Left lung (tissue), 10 donors: Measurements from ENCODE around the gene IKZF3. TPM values are rescaled to one million over a fixed set of nuclear protein-coding genes. Genes with fewer than 3 reads are reported as not detected.

Experiments
- ATAC-seq: fragments of 200-7000 bp; cut with Tn5 transposase; one replicate; pipeline ENCODE4 v1.9.1; 2020; ENCODE audit warnings: moderate library complexity
- DNase-seq, 4 donors: peaks; one replicate each; pipeline ENCODE4 v3.0.0-alpha.2; 2013 to 2020
- H3K27ac ChIP-seq, 2 donors: fragments of 200-600 bp; sonication (generic) in 1 of 2; one replicate each; pipeline versions ENCODE4 v1.5.0 to v1.8.0; 2020 to 2021
- H3K27me3 ChIP-seq, 2 donors: fragments of 200-600 bp; sonication (generic) in 1 of 2; one replicate each; pipeline versions ENCODE4 v1.5.0 to v1.8.0; 2020 to 2021
- H3K36me3 ChIP-seq, 2 donors: fragments of 200-600 bp; sonication (generic) in 1 of 2; one replicate each; pipeline versions ENCODE4 v1.5.0 to v1.8.0; 2020 to 2021
- H3K4me1 ChIP-seq, 2 donors: fragments of 200-600 bp; one replicate each; pipeline ENCODE4 v1.8.0; 2021
- H3K4me3 ChIP-seq, 2 donors: fragments of 200-600 bp; sonication (generic) in 1 of 2; one replicate each; pipeline versions ENCODE4 v1.5.0 to v1.8.0; 2020 to 2021; ENCODE audit warnings: mild to moderate bottlenecking in 1 of 2
- H3K9me3 ChIP-seq, 2 donors: fragments of 200-600 bp; sonication (generic) in 1 of 2; one replicate each; pipeline versions ENCODE4 v1.5.0 to v1.8.0; 2020 to 2021
- CTCF ChIP-seq, 2 donors: fragments of 200-600 bp; sonication (generic) in 1 of 2; IDR thresholded peaks; one replicate each; pipeline versions ENCODE4 v1.5.0 to v1.8.0; 2021; ENCODE audit warnings: antibody characterized with exemption in 2 of 2
- intact Hi-C, 2 donors: fragments of 100-400 bp; cut with DNase I; formaldehyde crosslinking; loops; one replicate each; pipeline versions ENCODE4 v1.11.2 to v1.14.2; 2022
- polyA plus RNA-seq, 6 donors: library from polyadenylated mRNA; unstranded; fragments of 120-200 nt; gene quantifications; one replicate each; pipeline ENCODE4 v1.2.1, GENCODE V29; 2013; ENCODE audit not compliant: insufficient read length in 6 of 6
- total RNA-seq, 2 donors: library from RNA; stranded (reverse); fragmentation: NEBNext Ultra II Directional; extraction: Animal tissue kit (Norgen Biotek cat#: 25700); gene quantifications; one replicate each; pipeline ENCODE4 v1.2.1, GENCODE V29; 2021
- donor health status: DM: no; HTN: yes; CAD: no.
- donor health status: DM: no; HTN: no; CAD: no.

IKZF3 gene
- total and polyA plus RNA-seq, 8 donors, result 1.2 to 6.6 (median 1.7) TPM

GRCh38 chr17:39724731-39725130, 139.4 kb downstream of the IKZF3 start:
- Histone ChIP-seq H3K36me3 (peaks cover 0 to 54% of the 10 kb centered on the region in 2 donors), H3K4me3 (no peak overlapping the region), H3K27ac (no peak overlapping the region), H3K4me1 (peaks cover 5 to 11% of the 10 kb centered on the region in 2 donors), H3K9me3 (no peaks in the 10 kb centered on the region), H3K27me3 (no peaks in the 10 kb centered on the region)
- DNase-seq (no peak), ATAC-seq (no peak)
- intact Hi-C loops, result no loop called here
- no peak for TF ChIP-seq CTCF (IDR thresholded peaks at IDR 0.05)

- intact Hi-C loops, result no loop called here
- ATAC-seq, result peak; percentile 27
Observed at GRCh38 chr17:39722965-39723848, 140.9 kb downstream of the IKZF3 start.

GRCh38 chr17:39722104-39722503, 142.0 kb downstream of the IKZF3 start:
- DNase-seq (no peak), ATAC-seq (no peak)
- H3K4me3 ChIP-seq, result no peak overlapping the region
- no peaks in the 10 kb centered on the region for H3K9me3 ChIP-seq
- TF ChIP-seq CTCF (IDR thresholded peaks at IDR 0.05), result no peak
- peaks cover 0 to 52% of the 10 kb centered on the region in 2 donors for H3K36me3 ChIP-seq
- no peak overlapping the region for H3K27ac ChIP-seq
- intact Hi-C loops, result no loop called here
- no peaks in the 10 kb centered on the region for H3K27me3 ChIP-seq
- H3K4me1 ChIP-seq, result no peaks in the 10 kb centered on the region

More at GRCh38 chr17:39722965-39723848, 140.9 kb downstream of the IKZF3 start:
- no peak for TF ChIP-seq CTCF (IDR thresholded peaks at IDR 0.05)
- H3K36me3 ChIP-seq, result peaks cover 0 to 55% of the 10 kb centered on the region in 2 donors
- DNase-seq, result no peak
- no peak overlapping the region for H3K4me3 ChIP-seq
- H3K4me1 ChIP-seq, result no peaks in the 10 kb centered on the region
- no peaks in the 10 kb centered on the region for H3K9me3 ChIP-seq
- no peaks in the 10 kb centered on the region for H3K27me3 ChIP-seq
- no peak overlapping the region for H3K27ac ChIP-seq

GRCh38 chr17:39719563-39720355, 144.4 kb downstream of the IKZF3 start:
- Histone ChIP-seq H3K27ac (no peak overlapping the region), H3K36me3 (peaks cover 0 to 49% of the 10 kb centered on the region in 2 donors), H3K9me3 (no peaks in the 10 kb centered on the region), H3K4me1 (no peaks in the 10 kb centered on the region), H3K4me3 (no peak overlapping the region), H3K27me3 (no peaks in the 10 kb centered on the region)
- DNase-seq (no peak), ATAC-seq (no peak)
- TF ChIP-seq CTCF (IDR thresholded peaks at IDR 0.05), result no peak
- intact Hi-C loops, result no loop called here

- H3K9me3 ChIP-seq, result no peaks in the 10 kb centered on the region
- H3K27me3 ChIP-seq, result no peaks in the 10 kb centered on the region
- H3K27ac ChIP-seq, result no peak overlapping the region
- TF ChIP-seq CTCF (IDR thresholded peaks at IDR 0.05), result no peak
- H3K4me1 ChIP-seq, result no peaks in the 10 kb centered on the region
- peaks cover 0 to 47% of the 10 kb centered on the region in 2 donors for H3K36me3 ChIP-seq
- intact Hi-C loops, result no loop called here
- DNase-seq, result peak in 1 of 4 donors; percentile 8
- no peak for ATAC-seq
- no peak overlapping the region for H3K4me3 ChIP-seq
Observed at GRCh38 chr17:39717660-39718059, 146.5 kb downstream of the IKZF3 start.
